HEK293 (cell line): ENCODE results near the gene FSCN2.

Source experiments
- CTCF ChIA-PET: fragments of 350-600 bp; formaldehyde crosslinking; extraction: SDS; loops from one replicate; lab custom pipeline; 2021; ENCODE audit warnings: antibody characterized with exemption; lab: Yijun Ruan, JAX
- POLR2A ChIA-PET: fragments of 300-600 bp; formaldehyde crosslinking; extraction: SDS; loops from one replicate; lab custom pipeline; 2020; ENCODE audit warnings: antibody characterized with exemption, inconsistent platforms; lab: Yijun Ruan, JAX
- H3K27ac ChIP-seq: fragments of 200-500 bp; sonication (Bioruptor generic); 2 replicates; pipeline ENCODE4 v1.5.1; 2014; ENCODE audit warnings: low read depth, low read length, control low read depth, inconsistent platforms; ENCODE audit errors: extremely low read depth
- H3K36me3 ChIP-seq, 2 experiments: fragments of 200-500 bp in 1 of 2; sonication (Bioruptor generic) in 1 of 2; 1 replicate in 1 of 2; 2 replicates in 1 of 2; pipeline ENCODE4 v1.5.1; 2014 to 2017; ENCODE audit warnings: inconsistent platforms in 2 of 2, low read length in 2 of 2; ENCODE audit not compliant: control insufficient read depth in 2 of 2, insufficient read depth in 1 of 2
- H3K4me1 ChIP-seq: fragments of 200-500 bp; sonication (Bioruptor generic); 2 replicates; pipeline ENCODE4 v1.5.1; 2014; ENCODE audit warnings: mild to moderate bottlenecking, low read length, inconsistent platforms; ENCODE audit not compliant: control insufficient read depth, insufficient read depth
- H3K4me3 ChIP-seq: 2 replicates; pipeline ENCODE4 v1.5.1; 2011; ENCODE audit warnings: low read depth, mild to moderate bottlenecking, control low read depth, low read length, moderate library complexity
- H3K9me3 ChIP-seq: fragments of 200-500 bp; sonication (Bioruptor generic); 2 replicates; pipeline ENCODE4 v1.5.1; 2014; ENCODE audit warnings: low read depth, low read length, inconsistent platforms; ENCODE audit not compliant: control insufficient read depth, insufficient read depth
- KLF1 ChIP-seq: fragments of 450-650 bp; formaldehyde crosslinking; IDR thresholded peaks from 2 replicates; pipeline ENCODE4 v1.5.1; 2016; ENCODE audit warnings: missing biosample characterization, missing genetic modification characterization
- KLF8 ChIP-seq: fragments of 450-650 bp; formaldehyde crosslinking; IDR thresholded peaks from 2 replicates; pipeline ENCODE4 v1.5.1; 2016; ENCODE audit warnings: missing biosample characterization, missing genetic modification characterization
- OSR2 ChIP-seq: fragments of 450-650 bp; formaldehyde crosslinking; IDR thresholded peaks from 2 replicates; pipeline ENCODE4 v1.5.1; 2016; ENCODE audit warnings: missing biosample characterization, missing genetic modification characterization
- PRDM4 ChIP-seq: fragments of 450-650 bp; formaldehyde crosslinking; IDR thresholded peaks from 2 replicates; pipeline ENCODE4 v1.5.1; 2017; ENCODE audit warnings: missing biosample characterization, missing genetic modification characterization
- REST ChIP-seq: fragments of 450-650 bp; formaldehyde crosslinking; IDR thresholded peaks from 2 replicates; pipeline ENCODE4 v1.5.1; 2016; ENCODE audit warnings: missing biosample characterization, missing genetic modification characterization
- ZBTB10 ChIP-seq: fragments of 450-650 bp; formaldehyde crosslinking; IDR thresholded peaks from 2 replicates; pipeline ENCODE4 v1.5.1; 2016; ENCODE audit warnings: missing biosample characterization, missing genetic modification characterization
- ZBTB44 ChIP-seq: fragments of 450-650 bp; IDR thresholded peaks from 2 replicates; pipeline ENCODE4 v1.5.1; 2018; ENCODE audit warnings: missing biosample characterization, mild to moderate bottlenecking, missing genetic modification characterization
- ZBTB6 ChIP-seq: fragments of 450-650 bp; formaldehyde crosslinking; IDR thresholded peaks from 2 replicates; pipeline ENCODE4 v1.5.1; 2017; ENCODE audit warnings: missing biosample characterization, missing genetic modification characterization
- ZBTB7A ChIP-seq: fragments of 450-650 bp; formaldehyde crosslinking; IDR thresholded peaks from 2 replicates; pipeline ENCODE4 v1.5.1; 2016; ENCODE audit warnings: low read depth, missing biosample characterization, missing genetic modification characterization
- ZBTB8A ChIP-seq: fragments of 450-650 bp; formaldehyde crosslinking; IDR thresholded peaks from 2 replicates; pipeline ENCODE4 v1.5.1; 2016; ENCODE audit warnings: missing biosample characterization, missing genetic modification characterization
- ZFP69B ChIP-seq: fragments of 450-650 bp; formaldehyde crosslinking; IDR thresholded peaks from 2 replicates; pipeline ENCODE4 v1.5.1; 2016; ENCODE audit warnings: missing biosample characterization, missing genetic modification characterization
- ZNF239 ChIP-seq: fragments of 450-650 bp; formaldehyde crosslinking; IDR thresholded peaks from 2 replicates; pipeline ENCODE4 v1.5.1; 2016; ENCODE audit warnings: missing biosample characterization, missing genetic modification characterization
- ZNF248 ChIP-seq: fragments of 450-650 bp; formaldehyde crosslinking; IDR thresholded peaks from 2 replicates; pipeline ENCODE4 v1.5.1; 2017; ENCODE audit warnings: missing biosample characterization, missing genetic modification characterization
- ZNF335 ChIP-seq: fragments of 450-650 bp; formaldehyde crosslinking; conservative IDR thresholded peaks from 2 replicates; pipeline ENCODE4 v1.5.1; 2016; ENCODE audit warnings: missing biosample characterization, missing genetic modification characterization
- ZNF645 ChIP-seq: fragments of 450-650 bp; formaldehyde crosslinking; IDR thresholded peaks from 2 replicates; pipeline ENCODE4; 2016; ENCODE audit warnings: missing biosample characterization, missing genetic modification characterization
- ZNF660 ChIP-seq: fragments of 450-650 bp; IDR thresholded peaks from 2 replicates; pipeline ENCODE4 v1.5.1; 2018; ENCODE audit warnings: missing biosample characterization, mild to moderate bottlenecking, missing genetic modification characterization
- ZNF704 ChIP-seq: fragments of 450-650 bp; formaldehyde crosslinking; IDR thresholded peaks from 2 replicates; pipeline ENCODE4 v1.5.1; 2016; ENCODE audit warnings: missing biosample characterization, missing genetic modification characterization
- ZNF76 ChIP-seq: fragments of 450-650 bp; formaldehyde crosslinking; IDR thresholded peaks from 2 replicates; pipeline ENCODE4; 2016; ENCODE audit warnings: low read depth, missing biosample characterization, missing genetic modification characterization, borderline replicate concordance
- ZNF837 ChIP-seq: fragments of 450-650 bp; formaldehyde crosslinking; IDR thresholded peaks from 2 replicates; pipeline ENCODE4 v1.5.1; 2016; ENCODE audit warnings: missing biosample characterization, missing genetic modification characterization
- ZNF843 ChIP-seq: fragments of 450-650 bp; formaldehyde crosslinking; IDR thresholded peaks from 2 replicates; pipeline ENCODE4 v1.5.1; 2016; ENCODE audit warnings: missing biosample characterization, missing genetic modification characterization
- ZSCAN30 ChIP-seq: fragments of 450-650 bp; IDR thresholded peaks from 2 replicates; pipeline ENCODE4 v1.5.1; 2018; ENCODE audit warnings: missing biosample characterization, mild to moderate bottlenecking, missing genetic modification characterization, moderate library complexity

Gene FSCN2

GRCh38 chr17:81512562-81513371, 15.4 kb upstream of the FSCN2 start, which contains the start of gene ACTG1:
Gene ACTG1 (minus strand): TSS chr17:81512799. CDS start chr17:81512354, 445 bp downstream.
- ChIA-PET POLR2A (interaction anchor here (0.6 to 9.9 kb wide), 29 partner anchors 9 to 355 kb away, joined by 3 to 85 read pairs (median 4); partner anchors contain the start of genes ARL16, BAHCC1, CCDC137 and CEP131), CTCF (interaction anchor here (1.1 kb wide), 1 partner anchor 89 kb away, joined by 4 read pairs; no protein-coding TSS in a partner anchor)
- Histone ChIP-seq H3K4me1 (peaks cover 17% of the 10 kb centered on the region), H3K4me3 (peak within 1 kb of the TSS; percentile 92), H3K9me3 (no peaks in the 10 kb centered on the region), H3K36me3 (peaks cover 18 to 40% of the 10 kb centered on the region in 2 experiments), H3K27ac (peak within 1 kb of the TSS; percentile 100)
- peak; percentile 74 for TF ChIP-seq ZNF660
- TF ChIP-seq ZFP69B (tag by site-specific recombination): peak; percentile 18; the same call in 1 of the 2 replicates
- TF ChIP-seq ZNF76 (tag by site-specific recombination): peak; percentile 47; the same call in 1 of the 2 replicates
- TF ChIP-seq ZNF335: peak; percentile 39
- TF ChIP-seq ZBTB6 (tag by site-specific recombination): peak; percentile 44; the same call in 1 of the 2 replicates
- 0 out of 2 replicates have a peak, but pooled peaks have one; percentile 9 for TF ChIP-seq KLF8 (tag by site-specific recombination)
- TF ChIP-seq ZBTB44: peak; percentile 19; the same call in 1 of the 2 replicates
- peak; percentile 37; the same call in 1 of the 2 replicates for TF ChIP-seq REST
- TF ChIP-seq ZNF704 (tag by site-specific recombination): no peak
- peak; percentile 96; the same call in 1 of the 2 replicates for TF ChIP-seq ZBTB10 (tag by site-specific recombination)
- peak; percentile 10; the same call in 1 of the 2 replicates for TF ChIP-seq ZBTB7A (tag by site-specific recombination)
- TF ChIP-seq ZNF645 (tag by site-specific recombination): 0 out of 2 replicates have a peak, but pooled peaks have one; percentile 30
- TF ChIP-seq ZBTB8A (tag by site-specific recombination): peak; percentile 95
- TF ChIP-seq ZNF248 (tag by site-specific recombination): no peak
- TF ChIP-seq KLF1 (tag by site-specific recombination): 0 out of 2 replicates have a peak, but pooled peaks have one; percentile 11
- TF ChIP-seq ZNF837 (tag by site-specific recombination): no peak
- peak; percentile 88 for TF ChIP-seq ZSCAN30
- TF ChIP-seq PRDM4: 0 out of 2 replicates have a peak, but pooled peaks have one; percentile 15
- TF ChIP-seq OSR2 (tag by site-specific recombination): no peak
- TF ChIP-seq ZNF239 (tag by site-specific recombination): 0 out of 2 replicates have a peak, but pooled peaks have one; percentile 13
- TF ChIP-seq ZNF843: no peak
